Psoas muscle (tissue), 8 donors: ENCODE results near the gene SLAMF8. TPM values are rescaled to one million over a fixed set of nuclear protein-coding genes. Genes with fewer than 3 reads are reported as not detected.

ENCODE experiments used
- ATAC-seq, 4 donors: fragments of 200-7000 bp; cut with Tn5 transposase; one replicate each; pipeline ENCODE4 v1.9.1; 2020; ENCODE audit warnings: moderate library complexity in 3 of 4, mild to moderate bottlenecking in 2 of 4
- DNase-seq, 2 donors: peaks; one replicate each; pipeline ENCODE4 v3.0.0-alpha.2; 2020
- H3K27ac ChIP-seq: fragments of 200-600 bp; one replicate; pipeline ENCODE4 v1.8.0; 2022
- H3K27me3 ChIP-seq, 3 donors: fragments of 200-600 bp in 1 of 3; one replicate each; pipeline versions ENCODE4 v1.6.1 to v1.8.0; 2013 to 2022; ENCODE audit warnings: low read length in 2 of 3, mild to moderate bottlenecking in 2 of 3, moderate library complexity in 1 of 3; ENCODE audit not compliant: insufficient read depth in 3 of 3
- H3K36me3 ChIP-seq, 2 donors: fragments of 200-600 bp in 1 of 2; one replicate each; pipeline versions ENCODE4 v1.6.1 to v1.8.0; 2013 to 2022; ENCODE audit warnings: low read depth in 1 of 2, mild to moderate bottlenecking in 1 of 2, moderate library complexity in 1 of 2; ENCODE audit not compliant: insufficient read depth in 1 of 2
- H3K4me1 ChIP-seq: fragments of 200-600 bp; one replicate; pipeline ENCODE4 v1.8.0; 2022
- H3K4me3 ChIP-seq: fragments of 200-600 bp; one replicate; pipeline ENCODE4 v1.8.0; 2022; ENCODE audit warnings: mild to moderate bottlenecking
- H3K9me3 ChIP-seq: fragments of 200-600 bp; one replicate; pipeline ENCODE4 v1.8.0; 2022
- CTCF ChIP-seq: fragments of 200-600 bp; IDR thresholded peaks from one replicate; pipeline ENCODE4 v1.8.0; 2022; ENCODE audit warnings: antibody characterized with exemption
- WGBS, 3 donors: extraction: QIAGEN DNeasy Blood & Tissue Kit; methylation state at CpG; one replicate each; pipeline versions ENCODE4 v1.1.6 to v1.1.7; 2013; 5-methylcytosine and 5-hydroxymethylcytosine counted together
- intact Hi-C, 2 donors: fragments of 100-400 bp; cut with DNase I; formaldehyde crosslinking; loops; one replicate each; pipeline versions ENCODE4 v1.11.0 to v1.14.2; 2022
- polyA plus RNA-seq, 3 donors: library from polyadenylated mRNA; stranded (reverse); fragments of 200-250 nt; gene quantifications; one replicate each; pipeline ENCODE4 v1.2.3, GENCODE V29; 2013
- total RNA-seq, 4 donors: library from RNA; stranded (reverse); fragmentation: NEBNext Ultra II Directional in 2 of 4; extraction: Animal tissue kit (Norgen Biotek cat#: 25700) in 2 of 4; gene quantifications; one replicate each; pipeline versions ENCODE4 v1.2.1 to v1.2.4, GENCODE V29; 2021 to 2023
- donor health status: healthy with polysubstance abuse.
- donor health status: DM: no; HTN: no; CAD: no; lungs with moderate emphysema.
- donor health status: Bipolar disorder and iron deficiency.
- donor health status: healthy.
- donor health status: DM: yes; HTN: yes; CAD: no.
- donor health status: DM: no; HTN: no; CAD: no.
- donor health status: DM: no; HTN: no; CAD: no.
- donor health status: DM: yes; HTN: yes; CAD: no.

The SLAMF8 gene
- total and polyA plus RNA-seq, 7 donors, result 0.10 to 1.6 (median 1.1) TPM

- peak in 1 of 4 donors; percentile 50 for ATAC-seq
- WGBS, 3 donors, result 69 to 70% (median 69%) methylated on average over 6 of the region's 6 CpGs
- intact Hi-C loops, result no loop called here
These were observed 55.2 kb downstream of the SLAMF8 start for GRCh38 chr1:159881622-159882526.

DNA sequence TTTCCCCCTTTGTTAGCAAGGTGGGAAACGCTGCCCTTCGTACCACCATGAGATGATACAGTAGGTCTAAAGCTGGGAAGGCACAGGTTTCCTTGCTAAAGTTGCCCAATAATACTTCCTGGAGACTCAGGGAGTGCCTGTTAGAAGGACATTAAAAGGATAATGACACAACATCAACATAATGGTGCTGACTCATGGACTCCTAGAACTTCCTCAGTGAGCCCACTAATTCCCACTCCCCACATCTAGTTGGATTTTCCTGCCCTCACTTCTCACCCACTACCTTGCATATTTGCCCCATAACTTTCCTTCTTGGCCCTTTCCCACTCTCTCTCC lies 55.8 kb downstream of the SLAMF8 start:
- no peak overlapping the region for H3K4me3 ChIP-seq
- WGBS, 3 donors, result 85 to 92% (median 88%) methylated on average over 2 of the region's 2 CpGs
- intact Hi-C loops, result no loop called here

More at GRCh38 chr1:159881622-159882526, 55.2 kb downstream of the SLAMF8 start:
- Histone ChIP-seq H3K9me3 (no peaks in the 10 kb centered on the region), H3K36me3 (no peaks in the 10 kb centered on the region), H3K4me1 (no peaks in the 10 kb centered on the region), H3K27ac (no peak overlapping the region), H3K4me3 (no peak overlapping the region), H3K27me3 (no peaks in the 10 kb centered on the region)
- no peak for TF ChIP-seq CTCF
- DNase-seq, result peak; percentile 66 to 68

GRCh38 chr1:159883134-159883533 lies 56.5 kb downstream of the SLAMF8 start:
- no peaks in the 10 kb centered on the region for H3K9me3 ChIP-seq
- H3K36me3 ChIP-seq, result no peaks in the 10 kb centered on the region
- no peaks in the 10 kb centered on the region for H3K27me3 ChIP-seq
- intact Hi-C loops, result no loop called here
- no peak overlapping the region for H3K4me3 ChIP-seq
- no peak for TF ChIP-seq CTCF
- WGBS, 3 donors, result 60 to 80% (median 62%) methylated on average over 4 of the region's 4 CpGs
- no peak overlapping the region for H3K27ac ChIP-seq
- ATAC-seq (no peak), DNase-seq (no peak)
- H3K4me1 ChIP-seq, result no peaks in the 10 kb centered on the region

More for the DNA sequence above, 55.8 kb downstream of the SLAMF8 start:
- H3K4me1 ChIP-seq, result no peaks in the 10 kb centered on the region
- no peaks in the 10 kb centered on the region for H3K27me3 ChIP-seq
- ATAC-seq, result no peak
- H3K27ac ChIP-seq, result no peak overlapping the region
- no peak for DNase-seq
- H3K36me3 ChIP-seq, result no peaks in the 10 kb centered on the region
- H3K9me3 ChIP-seq, result no peaks in the 10 kb centered on the region
- TF ChIP-seq CTCF, result no peak

GRCh38 chr1:159884296-159884695 lies 57.6 kb downstream of the SLAMF8 start:
- Histone ChIP-seq H3K36me3 (no peaks in the 10 kb centered on the region), H3K27me3 (no peaks in the 10 kb centered on the region), H3K4me3 (no peak overlapping the region), H3K9me3 (no peaks in the 10 kb centered on the region), H3K4me1 (peaks cover under 1% of the 10 kb centered on the region), H3K27ac (no peak overlapping the region)
- intact Hi-C loops, result no loop called here
- 70 to 77% (median 71%) methylated on average over 8 of the region's 8 CpGs for WGBS, 3 donors
- no peak for TF ChIP-seq CTCF
- DNase-seq (no peak), ATAC-seq (no peak)

Other genes with a start within 250 kb of the SLAMF8 start
- gene APCS, start 239.0 kb upstream of the SLAMF8 start, total RNA-seq, result not detected
- gene APCS, start 239.0 kb upstream of the SLAMF8 start, polyA plus RNA-seq, result not detected
- under 1 TPM in 2 of 4 donors, not detected in 2; 0.30 to 0.46 TPM for gene CRP, start 112.3 kb upstream of the SLAMF8 start, total RNA-seq
- under 1 TPM in 2 of 3 donors, not detected in 1; 0.04 to 0.05 TPM for gene CRP, start 112.3 kb upstream of the SLAMF8 start, polyA plus RNA-seq
- 10 to 100 TPM; 18.5 to 46.5 (median 29.3) TPM for gene DUSP23, start 45.9 kb upstream of the SLAMF8 start, total RNA-seq
- 100 to 1,000 TPM in 1 of 3 donors, 10 to 100 TPM in 2; 50.1 to 236 (median 70.0) TPM for gene DUSP23, start 45.9 kb upstream of the SLAMF8 start, polyA plus RNA-seq
- under 1 TPM in 3 of 4 donors, not detected in 1; 0.20 to 0.39 (median 0.32) TPM for gene FCRL6, start 24.5 kb upstream of the SLAMF8 start, total RNA-seq
- gene FCRL6, start 24.5 kb upstream of the SLAMF8 start, polyA plus RNA-seq, result under 1 TPM in 1 of 3 donors, not detected in 2; 0.21 TPM
- gene VSIG8, start 35.8 kb downstream of the SLAMF8 start, total RNA-seq, result not detected
- not detected for gene VSIG8, start 35.8 kb downstream of the SLAMF8 start, polyA plus RNA-seq
- under 1 TPM in 1 of 4 donors, not detected in 3; 0.42 TPM for gene CFAP45, start 73.3 kb downstream of the SLAMF8 start, total RNA-seq
- gene CFAP45, start 73.3 kb downstream of the SLAMF8 start, polyA plus RNA-seq, result under 1 TPM; 0.04 to 0.25 (median 0.13) TPM
- 10 to 100 TPM; 42.8 to 61.3 (median 45.6) TPM for gene TAGLN2, start 98.6 kb downstream of the SLAMF8 start, total RNA-seq
- 10 to 100 TPM; 29.6 to 91.6 (median 56.1) TPM for gene TAGLN2, start 98.6 kb downstream of the SLAMF8 start, polyA plus RNA-seq
- not detected for gene IGSF9, start 118.7 kb downstream of the SLAMF8 start, total RNA-seq
- under 1 TPM in 2 of 3 donors, not detected in 1; 0.01 TPM for gene IGSF9, start 118.7 kb downstream of the SLAMF8 start, polyA plus RNA-seq
- not detected for gene SLAMF9, start 127.4 kb downstream of the SLAMF8 start, total RNA-seq
- not detected for gene SLAMF9, start 127.4 kb downstream of the SLAMF8 start, polyA plus RNA-seq
- gene PIGM, start 205.1 kb downstream of the SLAMF8 start, total RNA-seq, result 1 to 10 TPM in 3 of 4 donors, under 1 TPM in 1; 0.84 to 1.5 (median 1.4) TPM
- 1 to 10 TPM in 2 of 3 donors, under 1 TPM in 1; 0.66 to 1.4 (median 1.3) TPM for gene PIGM, start 205.1 kb downstream of the SLAMF8 start, polyA plus RNA-seq
- under 1 TPM in 2 of 4 donors, not detected in 2; 0.08 to 0.09 TPM for gene KCNJ10, start 243.3 kb downstream of the SLAMF8 start, total RNA-seq
- under 1 TPM in 2 of 3 donors, not detected in 1; 0.01 to 0.03 TPM for gene KCNJ10, start 243.3 kb downstream of the SLAMF8 start, polyA plus RNA-seq